ENCODE results near the gene RALGPS1.

The RALGPS1 gene

GRCh38 chr9:127149463-127150390 lies 235.1 kb downstream of the RALGPS1 start:
- Mint-ChIP-seq H3K27ac (no peak overlapping the region), H3K4me3 (no peak overlapping the region), H3K27me3 (peaks cover 2% of the 10 kb centered on the region), H3K4me1 (peaks cover 7% of the 10 kb centered on the region), H3K36me3 (ENCODE audit: low read depth) (no peaks in the 10 kb centered on the region), H3K9me3 (no peaks in the 10 kb centered on the region)
- no peak for ATAC-seq
- no peak for DNase-seq

- H3K4me3 Mint-ChIP-seq, result no peak overlapping the region
- ATAC-seq (no peak), DNase-seq (no peak)
- H3K27me3 Mint-ChIP-seq, result no peaks in the 10 kb centered on the region
- peaks cover 10% of the 10 kb centered on the region for H3K4me1 Mint-ChIP-seq
- H3K36me3 Mint-ChIP-seq (ENCODE audit: low read depth), result no peaks in the 10 kb centered on the region
- no peaks in the 10 kb centered on the region for H3K9me3 Mint-ChIP-seq
- no peak overlapping the region for H3K27ac Mint-ChIP-seq
These were observed 238.9 kb downstream of the RALGPS1 start for GRCh38 chr9:127153501-127153900.

GRCh38 chr9:127154003-127154389 lies 239.4 kb downstream of the RALGPS1 start:
- Mint-ChIP-seq H3K9me3 (no peaks in the 10 kb centered on the region), H3K36me3 (ENCODE audit: low read depth) (no peaks in the 10 kb centered on the region), H3K27me3 (no peaks in the 10 kb centered on the region), H3K27ac (no peak overlapping the region), H3K4me1 (peaks cover 10% of the 10 kb centered on the region), H3K4me3 (no peak overlapping the region)
- ATAC-seq, result peak; percentile 26
- no peak for DNase-seq

- Mint-ChIP-seq H3K27me3 (no peaks in the 10 kb centered on the region), H3K36me3 (ENCODE audit: low read depth) (no peaks in the 10 kb centered on the region), H3K4me1 (peaks cover 11% of the 10 kb centered on the region), H3K9me3 (no peaks in the 10 kb centered on the region), H3K27ac (no peak overlapping the region), H3K4me3 (no peak overlapping the region)
- DNase-seq (no peak), ATAC-seq (peak; percentile 72)
These were observed 240.0 kb downstream of the RALGPS1 start for GRCh38 chr9:127154390-127155191.

- no peaks in the 10 kb centered on the region for H3K36me3 Mint-ChIP-seq (ENCODE audit: low read depth)
- no peak for DNase-seq
- H3K4me1 Mint-ChIP-seq, result peaks cover 14% of the 10 kb centered on the region
- no peak overlapping the region for H3K4me3 Mint-ChIP-seq
- H3K27me3 Mint-ChIP-seq, result no peaks in the 10 kb centered on the region
- ATAC-seq, result no peak
- H3K27ac Mint-ChIP-seq, result no peak overlapping the region
- no peaks in the 10 kb centered on the region for H3K9me3 Mint-ChIP-seq
These were observed 240.9 kb downstream of the RALGPS1 start for GRCh38 chr9:127155314-127155960.

GRCh38 chr9:127158786-127159324 lies 244.3 kb downstream of the RALGPS1 start:
- H3K27me3 Mint-ChIP-seq, result no peaks in the 10 kb centered on the region
- H3K9me3 Mint-ChIP-seq, result no peaks in the 10 kb centered on the region
- ATAC-seq (no peak), DNase-seq (no peak)
- no peak overlapping the region for H3K4me3 Mint-ChIP-seq
- no peaks in the 10 kb centered on the region for H3K36me3 Mint-ChIP-seq (ENCODE audit: low read depth)
- no peak overlapping the region for H3K27ac Mint-ChIP-seq
- H3K4me1 Mint-ChIP-seq, result peaks cover 23% of the 10 kb centered on the region

GRCh38 chr9:127159325-127159801 lies 244.8 kb downstream of the RALGPS1 start:
- H3K4me1 Mint-ChIP-seq, result peaks cover 21% of the 10 kb centered on the region
- ATAC-seq (no peak), DNase-seq (no peak)
- no peak overlapping the region for H3K27ac Mint-ChIP-seq
- H3K9me3 Mint-ChIP-seq, result no peaks in the 10 kb centered on the region
- H3K36me3 Mint-ChIP-seq (ENCODE audit: low read depth), result no peaks in the 10 kb centered on the region
- H3K27me3 Mint-ChIP-seq, result no peaks in the 10 kb centered on the region
- no peak overlapping the region for H3K4me3 Mint-ChIP-seq

- H3K27me3 Mint-ChIP-seq, result no peaks in the 10 kb centered on the region
- no peak overlapping the region for H3K4me3 Mint-ChIP-seq
- ATAC-seq (no peak), DNase-seq (no peak)
- no peaks in the 10 kb centered on the region for H3K9me3 Mint-ChIP-seq
- no peak overlapping the region for H3K27ac Mint-ChIP-seq
- H3K36me3 Mint-ChIP-seq (ENCODE audit: low read depth), result no peaks in the 10 kb centered on the region
- peaks cover 16% of the 10 kb centered on the region for H3K4me1 Mint-ChIP-seq
These were observed 245.5 kb downstream of the RALGPS1 start for GRCh38 chr9:127159949-127160610.

GRCh38 chr9:127161081-127161624 lies 246.6 kb downstream of the RALGPS1 start:
- DNase-seq, result no peak
- ATAC-seq, result no peak
- peaks cover 14% of the 10 kb centered on the region for H3K4me1 Mint-ChIP-seq
- no peaks in the 10 kb centered on the region for H3K36me3 Mint-ChIP-seq (ENCODE audit: low read depth)
- H3K9me3 Mint-ChIP-seq, result no peaks in the 10 kb centered on the region
- no peak overlapping the region for H3K4me3 Mint-ChIP-seq
- no peak overlapping the region for H3K27ac Mint-ChIP-seq
- no peaks in the 10 kb centered on the region for H3K27me3 Mint-ChIP-seq

- no peak for DNase-seq
- no peak overlapping the region for H3K4me3 Mint-ChIP-seq
- ATAC-seq, result peak; percentile 43
- no peaks in the 10 kb centered on the region for H3K27me3 Mint-ChIP-seq
- no peak overlapping the region for H3K27ac Mint-ChIP-seq
- H3K36me3 Mint-ChIP-seq (ENCODE audit: low read depth), result no peaks in the 10 kb centered on the region
- H3K9me3 Mint-ChIP-seq, result no peaks in the 10 kb centered on the region
- H3K4me1 Mint-ChIP-seq, result peaks cover 14% of the 10 kb centered on the region
These were observed 247.7 kb downstream of the RALGPS1 start for GRCh38 chr9:127162046-127162863.

- H3K9me3 Mint-ChIP-seq, result no peaks in the 10 kb centered on the region
- H3K4me3 Mint-ChIP-seq, result no peak overlapping the region
- H3K36me3 Mint-ChIP-seq (ENCODE audit: low read depth), result no peaks in the 10 kb centered on the region
- H3K4me1 Mint-ChIP-seq, result peaks cover 14% of the 10 kb centered on the region
- H3K27ac Mint-ChIP-seq, result no peak overlapping the region
- DNase-seq (no peak), ATAC-seq (no peak)
- H3K27me3 Mint-ChIP-seq, result no peaks in the 10 kb centered on the region
These were observed 248.3 kb downstream of the RALGPS1 start for GRCh38 chr9:127162864-127163365.

GRCh38 chr9:127163409-127163808 lies 248.8 kb downstream of the RALGPS1 start:
- Mint-ChIP-seq H3K36me3 (ENCODE audit: low read depth) (no peaks in the 10 kb centered on the region), H3K4me3 (no peak overlapping the region), H3K9me3 (no peaks in the 10 kb centered on the region), H3K4me1 (peaks cover 14% of the 10 kb centered on the region), H3K27ac (no peak overlapping the region), H3K27me3 (no peaks in the 10 kb centered on the region)
- ATAC-seq (peak; percentile 53), DNase-seq (no peak)

- H3K9me3 Mint-ChIP-seq, result no peaks in the 10 kb centered on the region
- H3K27ac Mint-ChIP-seq, result no peak overlapping the region
- H3K27me3 Mint-ChIP-seq, result no peaks in the 10 kb centered on the region
- H3K36me3 Mint-ChIP-seq (ENCODE audit: low read depth), result no peaks in the 10 kb centered on the region
- DNase-seq, result no peak
- no peak overlapping the region for H3K4me3 Mint-ChIP-seq
- ATAC-seq, result no peak
- H3K4me1 Mint-ChIP-seq, result peaks cover 11% of the 10 kb centered on the region
These were observed 250.5 kb downstream of the RALGPS1 start for GRCh38 chr9:127165116-127165515.

Data from activated naive CD8-positive, alpha-beta T cell treated with anti-CD3 and anti-CD28 coated beads, Interleukin-2, amount 50 U/mL, for 24 hours (primary cell).